HG03558 (cell line): ENCODE measurements around the gene SLC35E2B.

Source experiments
- ATAC-seq: cut with Tn5 transposase; IDR thresholded peaks from one replicate; pipeline ENCODE4 v1.9.1; 2021; ENCODE audit warnings: moderate number of reproducible peaks; ENCODE audit not compliant: unreplicated experiment; ENCODE audit errors: extremely low read depth

The SLC35E2B gene

DNA sequence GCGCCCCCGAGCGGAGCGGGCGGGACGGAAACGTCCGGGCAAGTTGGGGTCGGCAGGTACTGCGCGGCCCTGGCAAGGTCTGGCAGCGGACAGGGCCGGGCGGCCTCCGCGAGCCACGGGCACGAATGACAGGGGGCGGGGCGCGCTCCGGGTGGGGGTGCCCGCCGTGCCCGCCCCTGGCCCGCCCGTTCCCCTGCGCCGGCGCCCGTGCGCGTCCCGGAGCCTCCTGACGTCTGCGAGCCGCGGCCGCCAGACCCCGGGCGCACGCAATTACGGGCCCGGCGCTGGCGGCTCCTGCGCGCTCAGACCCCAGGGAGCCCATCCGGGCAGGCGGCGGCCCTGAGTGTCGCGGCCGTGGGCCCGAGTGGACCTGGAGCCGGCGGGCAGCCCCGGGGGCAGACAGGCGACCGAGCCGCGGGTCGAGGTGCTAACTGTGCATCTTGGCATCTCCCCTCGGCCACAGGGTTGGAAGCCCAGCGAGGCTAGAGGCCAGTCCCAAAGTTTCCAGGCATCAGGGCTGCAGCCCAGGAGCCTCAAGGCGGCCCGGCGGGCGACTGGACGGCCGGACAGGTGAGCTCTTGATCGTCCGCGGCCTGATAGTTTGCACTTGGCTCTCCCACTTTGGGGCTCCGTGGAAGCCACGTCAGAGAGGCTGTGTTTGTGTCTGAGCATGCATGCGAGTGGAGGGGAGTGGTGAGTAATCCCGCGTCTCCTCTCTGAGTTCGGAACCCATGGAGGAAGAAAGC is 76.4 kb downstream of the SLC35E2B start:
- peak; percentile 20 for ATAC-seq

DNA sequence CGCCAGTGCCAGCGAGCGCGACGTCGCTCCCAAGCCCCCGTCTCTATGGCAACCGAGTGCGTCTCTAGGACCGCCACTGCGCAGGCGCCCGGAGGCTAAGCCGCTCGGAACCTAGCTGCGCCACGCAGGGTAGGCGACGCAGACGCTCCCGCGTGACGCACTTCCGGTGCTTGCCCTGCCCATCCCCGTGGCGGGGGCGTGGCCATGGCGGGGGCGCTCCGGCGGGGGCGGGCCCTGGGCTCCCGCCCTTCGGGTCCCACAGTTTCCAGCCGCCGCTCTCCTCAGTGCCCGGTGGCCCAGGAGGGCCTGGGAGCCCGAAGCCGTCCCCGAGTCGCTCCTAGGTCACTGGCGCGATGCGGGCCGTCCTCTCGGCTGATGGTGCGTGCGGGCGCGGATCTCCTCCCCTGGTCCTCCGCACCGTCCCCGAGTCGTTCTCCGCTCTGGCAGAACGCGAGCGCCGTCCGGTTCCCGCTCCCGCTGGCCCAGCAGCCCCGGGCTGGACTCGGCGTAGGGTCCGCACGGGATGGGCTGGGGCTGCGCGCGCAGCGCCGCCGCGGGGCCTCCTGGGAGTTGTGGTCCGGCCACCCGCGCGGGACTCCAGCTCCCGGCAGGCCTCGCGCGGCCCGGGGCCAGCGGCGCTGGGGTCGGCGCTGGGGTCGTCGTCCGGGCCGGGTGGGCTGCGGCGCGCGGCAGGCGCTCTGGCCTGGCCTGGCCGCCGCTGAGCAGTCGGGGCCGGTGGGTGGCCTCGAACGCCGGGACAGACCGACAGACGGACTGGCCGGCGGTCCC is 77.1 kb downstream of the SLC35E2B start, which contains the start of gene MIB2:
Gene MIB2 (plus strand): TSS at position 245 of the 789 bp plus-strand sequence. CDS start 7,953 bp downstream, outside the sequence.
- peak; percentile 62 for ATAC-seq

DNA sequence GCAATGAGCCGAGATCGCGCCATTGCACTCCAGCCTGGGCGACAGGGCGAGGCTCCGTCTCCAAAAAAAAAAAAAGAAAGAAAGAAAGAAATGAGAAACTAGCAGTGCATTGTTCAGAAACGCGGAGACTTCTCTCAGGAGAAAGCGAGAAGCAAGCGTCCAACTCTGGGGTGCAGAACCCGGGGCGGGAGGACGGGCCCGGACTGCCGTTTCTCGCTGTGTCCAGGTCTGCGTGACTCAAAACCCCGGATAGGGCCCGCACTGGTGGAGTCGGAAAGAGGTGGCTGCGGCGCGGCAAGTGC is 77.7 kb downstream of the SLC35E2B start:
- ATAC-seq = no peak

DNA sequence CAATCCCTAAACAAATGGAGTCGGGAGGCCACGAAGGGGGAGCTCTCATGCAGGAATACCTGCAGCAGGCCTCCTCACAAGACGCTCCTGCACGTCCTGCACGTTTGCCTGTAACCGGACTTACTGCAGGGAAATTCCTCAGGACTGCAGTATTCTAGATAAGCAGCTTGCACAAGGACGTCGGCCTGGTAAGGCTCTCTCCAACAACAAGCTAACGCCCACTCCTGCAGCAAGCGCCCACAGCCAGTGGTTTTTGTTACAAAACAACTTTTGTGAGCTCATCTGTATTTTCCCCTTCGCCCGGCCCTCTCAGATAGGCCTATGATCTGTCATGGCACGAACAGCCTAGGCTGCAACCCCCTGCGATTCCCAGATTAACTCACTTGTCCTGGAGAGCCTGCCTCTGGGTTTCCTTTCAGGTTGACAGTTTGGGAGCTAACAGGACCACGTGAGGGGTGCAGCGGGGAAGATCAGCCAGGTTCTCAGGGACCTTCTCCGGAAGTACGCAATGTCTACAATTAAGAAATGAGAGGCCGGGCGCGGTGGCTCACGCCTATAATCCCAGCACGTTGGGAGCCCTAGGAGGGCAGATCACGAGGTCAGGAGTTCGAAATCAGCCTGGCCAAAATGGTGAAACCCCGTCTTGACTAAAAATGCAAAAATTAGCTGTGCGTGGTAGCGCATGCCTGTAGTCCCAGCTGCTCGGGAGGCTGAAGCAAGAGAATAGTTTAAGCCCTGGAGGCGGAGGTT is 78.2 kb downstream of the SLC35E2B start:
- ATAC-seq = no peak

DNA sequence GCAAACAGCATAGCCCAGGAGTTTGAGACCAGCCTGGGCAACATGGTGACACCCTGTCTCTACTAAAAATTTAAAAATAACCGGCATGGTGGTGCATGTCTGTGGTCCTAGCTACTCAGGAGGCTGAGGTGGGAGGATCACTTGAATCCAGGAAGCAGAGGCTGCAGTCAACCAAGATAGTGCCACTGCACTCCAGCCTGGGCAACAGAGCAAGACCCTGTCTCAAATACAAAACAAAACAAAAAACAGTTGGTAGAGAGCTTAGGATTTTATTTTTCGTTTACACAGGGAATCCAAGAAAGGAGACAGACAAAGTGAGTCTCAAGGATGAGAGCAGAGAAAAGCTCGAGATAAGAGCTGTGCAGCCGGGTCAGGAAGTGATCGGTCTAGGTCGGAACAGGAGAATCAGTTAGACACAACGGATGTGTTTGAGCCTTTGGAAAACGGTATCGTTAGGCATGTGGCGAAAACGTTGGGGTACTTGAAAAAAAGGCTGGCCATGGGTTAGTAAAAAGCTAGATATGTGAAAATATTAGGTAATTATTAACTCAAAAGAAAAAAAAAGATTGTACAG is 79.0 kb downstream of the SLC35E2B start:
- no peak for ATAC-seq

DNA sequence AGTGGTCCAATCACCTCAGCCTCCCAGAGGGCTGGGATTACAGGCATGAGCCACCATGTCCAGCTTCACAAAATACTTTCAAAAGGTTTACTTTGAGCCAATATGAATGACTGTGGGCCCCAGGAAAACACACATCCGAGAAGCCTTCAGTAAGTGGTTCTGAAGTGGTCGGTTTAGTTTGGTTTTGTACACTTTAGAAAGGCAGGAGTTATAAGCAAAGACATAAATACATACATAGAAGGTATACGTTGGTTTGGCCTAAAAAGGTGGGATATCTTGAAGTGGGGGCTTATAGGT is 80.5 kb downstream of the SLC35E2B start:
- ATAC-seq = no peak

DNA sequence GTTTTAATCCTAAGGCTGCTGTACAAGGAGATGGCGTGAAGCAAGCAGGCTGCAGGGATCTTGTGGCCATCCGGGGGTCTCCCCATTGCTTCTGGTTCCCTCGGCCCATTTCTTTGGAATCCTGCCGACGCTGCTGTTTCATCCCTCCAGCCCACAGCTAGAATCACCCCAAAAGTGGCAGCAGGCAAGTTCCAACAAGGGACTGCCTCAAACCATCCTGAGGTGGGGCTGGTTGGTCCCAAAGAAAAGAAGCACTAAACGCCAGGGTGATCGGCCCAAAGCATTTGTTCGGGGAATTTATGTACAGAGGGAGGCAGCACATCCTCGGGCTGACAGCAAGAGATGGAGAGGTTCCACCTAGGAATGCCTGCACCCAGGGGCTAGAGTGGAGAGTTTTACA is 81.8 kb downstream of the SLC35E2B start:
- ATAC-seq = no peak

DNA sequence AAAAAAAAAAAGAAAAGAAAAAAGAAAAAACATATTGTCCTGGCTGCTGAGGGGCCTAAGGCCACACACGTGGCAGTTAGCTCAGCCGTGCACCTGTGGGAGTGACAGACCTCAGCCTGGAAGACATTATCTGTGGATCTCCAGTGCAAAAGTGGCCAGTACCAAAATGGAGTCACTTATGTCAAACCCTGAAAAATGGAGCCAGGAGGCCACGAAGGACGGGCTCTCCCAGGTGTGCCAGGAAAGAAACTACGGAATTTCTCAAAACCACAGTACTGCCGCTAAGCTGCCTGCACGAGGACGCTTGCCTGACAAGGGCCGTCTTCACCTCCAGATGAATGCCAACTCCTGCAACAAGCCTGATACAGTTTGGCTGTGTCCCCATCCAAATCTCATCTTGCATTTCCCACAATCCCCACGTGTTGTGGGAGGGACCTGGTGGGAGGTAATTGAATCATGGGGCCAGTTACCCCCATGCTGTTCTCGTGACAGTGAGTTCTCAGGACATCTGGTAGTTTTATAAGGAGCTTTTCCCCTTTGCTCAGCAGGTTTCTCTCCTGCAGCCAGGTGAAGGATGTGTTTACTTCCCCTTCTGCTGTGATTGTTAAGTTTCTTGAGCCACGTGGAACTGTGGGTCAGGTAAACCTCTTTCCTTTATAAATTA is 82.6 kb downstream of the SLC35E2B start:
- no peak for ATAC-seq
